GM12874 (cell line): ENCODE measurements around the gene FATE1.

Experiments used
- TF ChIP-seq, protein P1 (sequence below): IDR thresholded peaks from 2 replicates; pipeline ENCODE4 v1.5.1; 2011; ENCODE audit warnings: low read depth, mild to moderate bottlenecking, control low read depth, low read length, moderate library complexity; ENCODE audit not compliant: insufficient read depth

FATE1 gene

DNA sequence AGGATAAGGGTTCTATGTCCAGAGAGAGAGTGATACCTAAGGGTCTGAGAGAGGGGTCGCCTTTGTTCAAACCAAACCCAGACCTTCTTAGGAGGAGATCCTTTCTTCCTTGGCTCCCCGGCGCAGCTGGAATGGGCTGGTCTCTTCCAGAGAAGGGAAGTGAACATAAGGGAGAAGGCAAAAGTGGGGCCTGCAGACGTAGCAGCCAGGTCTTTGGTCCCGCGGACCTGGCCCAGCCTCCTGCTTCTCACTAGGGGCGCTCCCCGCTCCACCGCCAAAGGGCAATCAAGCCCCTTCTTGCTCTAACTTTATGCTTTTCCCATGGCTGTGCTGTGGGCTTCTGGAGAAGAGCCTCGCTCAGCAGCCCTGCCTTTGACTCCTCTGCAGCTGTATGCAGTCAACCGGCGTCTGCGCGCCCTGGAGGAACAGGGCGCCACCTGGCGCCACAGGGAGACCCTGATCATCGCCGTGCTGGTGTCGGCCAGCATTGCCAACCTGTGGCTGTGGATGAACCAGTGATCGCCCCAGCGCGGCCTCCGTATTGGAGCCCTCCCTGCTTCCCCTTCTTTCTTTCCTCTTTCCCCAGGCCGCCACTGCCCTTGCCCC, 6.5 kb downstream of the FATE1 start:
- TF ChIP-seq, protein P1, sequence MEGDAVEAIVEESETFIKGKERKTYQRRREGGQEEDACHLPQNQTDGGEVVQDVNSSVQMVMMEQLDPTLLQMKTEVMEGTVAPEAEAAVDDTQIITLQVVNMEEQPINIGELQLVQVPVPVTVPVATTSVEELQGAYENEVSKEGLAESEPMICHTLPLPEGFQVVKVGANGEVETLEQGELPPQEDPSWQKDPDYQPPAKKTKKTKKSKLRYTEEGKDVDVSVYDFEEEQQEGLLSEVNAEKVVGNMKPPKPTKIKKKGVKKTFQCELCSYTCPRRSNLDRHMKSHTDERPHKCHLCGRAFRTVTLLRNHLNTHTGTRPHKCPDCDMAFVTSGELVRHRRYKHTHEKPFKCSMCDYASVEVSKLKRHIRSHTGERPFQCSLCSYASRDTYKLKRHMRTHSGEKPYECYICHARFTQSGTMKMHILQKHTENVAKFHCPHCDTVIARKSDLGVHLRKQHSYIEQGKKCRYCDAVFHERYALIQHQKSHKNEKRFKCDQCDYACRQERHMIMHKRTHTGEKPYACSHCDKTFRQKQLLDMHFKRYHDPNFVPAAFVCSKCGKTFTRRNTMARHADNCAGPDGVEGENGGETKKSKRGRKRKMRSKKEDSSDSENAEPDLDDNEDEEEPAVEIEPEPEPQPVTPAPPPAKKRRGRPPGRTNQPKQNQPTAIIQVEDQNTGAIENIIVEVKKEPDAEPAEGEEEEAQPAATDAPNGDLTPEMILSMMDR: no peak

DNA sequence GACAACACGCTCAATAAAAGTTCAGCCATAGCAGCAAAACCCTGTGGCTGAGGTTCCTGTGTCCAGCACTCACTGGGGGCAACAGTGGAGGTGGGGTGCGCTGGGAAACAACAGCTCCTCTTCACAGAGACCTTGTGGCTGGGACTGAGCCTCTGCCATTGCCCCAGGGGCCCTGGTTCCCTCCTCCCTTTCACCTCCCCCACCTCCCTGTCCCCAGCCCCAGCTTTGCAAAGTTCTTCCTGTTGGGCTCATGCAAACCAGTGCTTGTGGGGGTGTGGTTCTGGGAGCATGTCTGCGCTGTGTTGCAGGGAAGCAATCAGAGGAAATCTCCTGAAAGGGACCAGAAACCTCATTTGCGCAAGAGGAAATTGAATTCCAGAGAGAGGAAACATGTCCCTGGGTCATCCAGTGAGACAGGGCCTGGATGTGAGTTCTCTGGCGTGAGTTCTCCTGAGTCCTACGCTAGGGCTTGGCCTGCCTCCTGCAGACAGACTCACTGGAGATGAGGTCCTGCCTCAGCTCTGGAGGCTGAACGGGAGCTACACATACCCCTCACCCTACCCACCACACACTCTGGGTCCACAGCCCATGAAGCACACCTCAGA, 7.4 kb downstream of the FATE1 start:
- TF ChIP-seq, protein P1: no peak

DNA sequence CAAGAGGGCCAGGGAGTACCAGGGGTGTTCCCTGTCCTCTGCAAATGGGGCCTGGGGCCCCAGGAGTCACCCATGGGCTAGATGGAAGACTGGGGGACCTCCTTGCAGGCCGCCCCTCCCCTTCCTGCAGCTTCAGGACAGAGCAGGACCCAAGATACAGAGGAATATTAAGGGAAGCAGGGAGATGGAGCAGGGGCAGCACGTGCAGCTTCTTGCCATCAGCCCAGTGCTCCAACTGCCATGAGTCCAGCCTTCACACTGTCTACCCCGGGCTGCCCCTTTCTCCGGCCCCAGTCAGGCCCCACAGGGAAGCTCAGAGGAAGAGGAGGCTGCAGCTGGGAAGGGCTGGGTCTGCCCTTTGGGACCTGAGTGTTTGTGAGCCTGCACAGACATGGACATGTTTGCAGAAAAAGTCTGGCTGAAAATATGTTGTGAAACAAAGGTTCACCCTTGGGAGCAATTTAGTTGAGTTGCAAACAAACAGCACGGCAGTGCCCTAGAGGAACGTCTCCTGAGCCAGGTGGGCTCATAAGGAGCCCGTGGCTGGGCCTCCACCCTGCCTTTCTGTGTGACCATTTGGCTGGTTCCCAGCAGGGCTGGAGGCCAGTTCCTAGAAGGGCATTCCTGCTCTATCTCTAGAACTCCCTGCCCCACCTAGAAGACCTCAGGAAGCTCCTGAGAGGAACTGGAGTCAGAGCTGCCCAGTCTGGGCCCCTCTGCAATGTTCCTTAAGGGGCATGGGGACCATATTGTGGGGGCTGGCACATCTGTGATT, 8.9 kb downstream of the FATE1 start:
- TF ChIP-seq, protein P1: no peak

DNA sequence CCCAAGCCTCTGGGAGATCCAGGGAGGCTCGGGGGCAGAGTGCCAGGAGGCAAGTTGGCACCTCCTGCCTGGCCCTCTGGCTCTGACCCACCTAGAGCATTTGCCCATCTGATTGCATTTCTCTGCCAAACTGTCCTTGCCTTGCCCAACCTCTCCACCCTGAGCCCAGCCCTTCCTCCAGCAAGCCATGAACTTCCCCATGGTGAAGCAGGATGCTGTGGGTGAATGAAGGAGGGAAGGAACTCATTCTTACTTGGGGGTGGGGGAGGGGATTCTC, 9.4 kb downstream of the FATE1 start:
- TF ChIP-seq, protein P1: no peak

DNA sequence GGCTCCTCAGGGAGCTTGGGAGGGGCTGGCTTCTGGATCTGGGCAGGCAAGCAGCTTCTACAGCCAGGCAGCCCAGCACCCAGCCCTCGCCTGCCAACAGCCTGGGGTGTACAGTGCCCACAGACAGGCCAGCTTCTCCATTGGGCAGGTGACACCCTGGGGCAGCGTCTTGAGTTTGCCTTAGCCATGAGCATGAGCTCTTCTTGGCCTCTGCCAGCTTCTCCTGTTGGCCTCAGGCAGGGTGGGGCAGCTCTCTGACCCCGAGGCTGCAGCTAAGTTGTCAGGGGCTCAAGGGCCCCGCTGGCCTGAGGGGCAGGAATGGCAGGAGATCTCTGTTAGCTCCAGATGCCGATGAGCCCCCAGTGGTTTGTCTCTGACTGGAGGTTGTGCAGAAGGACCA, 10.9 kb downstream of the FATE1 start:
- TF ChIP-seq, protein P1: no peak

DNA sequence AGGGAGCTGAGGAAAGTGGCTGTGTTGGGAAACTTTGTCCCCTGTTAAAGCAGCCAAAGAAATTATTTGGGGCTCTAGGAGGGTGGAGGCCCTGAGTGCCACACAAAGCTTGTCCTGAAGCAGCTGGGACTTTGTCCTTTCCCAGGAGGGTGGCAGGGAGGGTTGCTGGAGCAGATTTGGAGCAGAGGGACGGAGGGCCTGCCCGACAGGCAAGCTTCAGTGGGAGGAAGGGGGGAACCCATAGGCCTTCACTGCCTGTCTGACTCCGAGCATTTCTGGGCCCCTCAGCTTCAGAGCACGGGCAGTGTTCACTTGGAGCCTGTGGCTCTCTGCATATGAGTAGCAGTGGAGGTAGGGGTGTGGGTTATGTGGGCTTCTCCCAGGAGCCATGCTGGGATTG, 11.5 kb downstream of the FATE1 start:
- TF ChIP-seq, protein P1: no peak

DNA sequence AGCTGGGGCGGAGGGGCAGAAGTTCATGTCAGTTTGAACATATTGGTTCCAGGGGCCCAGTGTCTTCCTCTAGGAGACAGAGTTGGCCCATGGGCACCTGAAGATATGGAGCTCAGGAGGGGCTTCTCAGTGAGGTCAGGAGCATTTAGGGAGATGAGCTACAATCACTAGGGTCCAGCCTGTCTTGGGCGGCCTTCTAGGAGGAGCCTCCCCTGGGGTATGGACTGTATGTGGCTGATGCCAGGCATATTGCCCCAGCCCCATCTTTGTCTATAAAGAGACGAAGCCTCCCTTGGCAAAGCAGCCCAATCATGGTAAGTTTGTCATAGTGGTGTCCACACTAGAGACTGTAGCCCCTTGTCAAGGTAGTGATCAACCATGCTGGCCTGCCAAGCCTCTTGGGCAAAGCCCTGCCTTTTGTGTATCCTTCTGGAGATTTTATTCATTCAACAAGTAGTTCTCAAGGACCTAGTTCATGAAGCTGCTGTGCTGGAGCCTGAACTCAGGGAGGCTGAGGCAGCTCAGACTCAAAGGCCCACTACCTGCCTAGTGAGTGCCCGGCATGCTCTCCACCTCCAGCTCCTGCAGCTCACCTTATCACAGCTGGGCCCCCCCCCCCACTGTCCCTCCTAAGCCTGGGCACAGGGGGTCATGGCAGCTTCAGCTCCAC, 13.4 kb downstream of the FATE1 start:
- TF ChIP-seq, protein P1: no peak
